ENCODE data around the gene MANSC1. TPM values are rescaled to one million over a fixed set of nuclear protein-coding genes. Genes with fewer than 3 reads are reported as not detected.

Gene MANSC1
- total and polyA plus RNA-seq, 10 of the 15 experiments (the other 5 are each of a cell fraction or from before 2014, with no cell fraction given): 0.02 to 0.23 (median 0.11) TPM; not detected in 2

GRCh38 chr12:12327802-12328201 lies 22.2 kb downstream of the MANSC1 start (continued):
- TF ChIP-seq, protein P1, sequence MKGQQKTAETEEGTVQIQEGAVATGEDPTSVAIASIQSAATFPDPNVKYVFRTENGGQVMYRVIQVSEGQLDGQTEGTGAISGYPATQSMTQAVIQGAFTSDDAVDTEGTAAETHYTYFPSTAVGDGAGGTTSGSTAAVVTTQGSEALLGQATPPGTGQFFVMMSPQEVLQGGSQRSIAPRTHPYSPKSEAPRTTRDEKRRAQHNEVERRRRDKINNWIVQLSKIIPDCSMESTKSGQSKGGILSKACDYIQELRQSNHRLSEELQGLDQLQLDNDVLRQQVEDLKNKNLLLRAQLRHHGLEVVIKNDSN (IDR thresholded peaks at IDR 0.05; ENCODE audit: borderline replicate concordance, extremely low read length, insufficient read depth, low read depth, low read length): no peak

GRCh38 chr12:12326262-12326661 lies 23.8 kb downstream of the MANSC1 start:
- Histone ChIP-seq H3K79me2 (ENCODE audit: control insufficient read depth, insufficient read depth, low read length) (no peaks in the 10 kb centered on the region), H3K4me3 (no peak overlapping the region), H3K36me3 (ENCODE audit: control insufficient read depth in 2 of 2, insufficient read depth in 2 of 2, low read length in 1 of 2) (no peaks in the 10 kb centered on the region), H3K4me1 (ENCODE audit: control insufficient read depth, insufficient read depth, low read length) (no peaks in the 10 kb centered on the region), H2AFZ (ENCODE audit: control insufficient read depth, low read depth, low read length) (no peak overlapping the region), H3K27ac (ENCODE audit: control insufficient read depth, insufficient read depth) (no peak overlapping the region), H4K20me1 (ENCODE audit: control insufficient read depth, insufficient read depth) (no peaks in the 10 kb centered on the region), H3K27me3 (replicated peaks in 1 of 2; ENCODE audit: control insufficient read depth in 2 of 2, insufficient read depth in 2 of 2, low read length in 1 of 2) (no peaks in the 10 kb centered on the region), H3K9me3 (replicated peaks; ENCODE audit: control insufficient read depth, insufficient read depth, low read length) (no peaks in the 10 kb centered on the region), H3K9ac (ENCODE audit: control insufficient read depth, insufficient read depth, low read length) (no peak overlapping the region), H3K4me2 (ENCODE audit: control insufficient read depth, insufficient read depth) (no peak overlapping the region)
- ChIA-PET CTCF (interaction anchor here (0.6 to 14.9 kb wide), 11 partner anchors 9 to 289 kb away, joined by 3 to 214 read pairs (median 11); partner anchors contain the start of gene BCL2L14), RAD21 (ENCODE audit: unreplicated experiment) (interaction anchor here (1.1 to 5.6 kb wide), 2 partner anchors 243 to 745 kb away, joined by 5 to 58 read pairs; no protein-coding TSS in a partner anchor), SMC1A (ENCODE audit: uncharacterized antibody, unreplicated experiment) (interaction anchor here (0.7 to 8.7 kb wide), 5 partner anchors 14 to 1098 kb away, joined by 3 to 112 read pairs (median 3); no protein-coding TSS in a partner anchor), POLR2A (no interaction called here)
- FAIRE-seq (no peak), DNase-seq (ENCODE audit: low read depth, low spot score) (no peak), ATAC-seq (no peak)
- 95% methylated on average over 1 of the region's 3 CpGs for WGBS (ENCODE audit: insufficient coverage, insufficient replicate concordance, low lambda C conversion rate, missing lambda C conversion rate)
- intact Hi-C loops (cut with micrococcal nuclease; ENCODE audit: unreplicated experiment) (loop anchor here (2.0 to 10.0 kb wide), 4 partner anchors 104 to 289 kb away; no protein-coding TSS in a partner anchor), in situ Hi-C loops (cut with MboI) (loop anchor here (10.0 kb wide), 1 partner anchor 741 kb away; no protein-coding TSS in a partner anchor)
- no TSS peak for BruUV-seq (replicated peaks)
- TF ChIP-seq ZNF592 (IDR thresholded peaks at IDR 0.05): no peak
- no peak for TF ChIP-seq STAT1 (conservative IDR thresholded peaks at IDR 0.05)
- TF ChIP-seq, protein P2, sequence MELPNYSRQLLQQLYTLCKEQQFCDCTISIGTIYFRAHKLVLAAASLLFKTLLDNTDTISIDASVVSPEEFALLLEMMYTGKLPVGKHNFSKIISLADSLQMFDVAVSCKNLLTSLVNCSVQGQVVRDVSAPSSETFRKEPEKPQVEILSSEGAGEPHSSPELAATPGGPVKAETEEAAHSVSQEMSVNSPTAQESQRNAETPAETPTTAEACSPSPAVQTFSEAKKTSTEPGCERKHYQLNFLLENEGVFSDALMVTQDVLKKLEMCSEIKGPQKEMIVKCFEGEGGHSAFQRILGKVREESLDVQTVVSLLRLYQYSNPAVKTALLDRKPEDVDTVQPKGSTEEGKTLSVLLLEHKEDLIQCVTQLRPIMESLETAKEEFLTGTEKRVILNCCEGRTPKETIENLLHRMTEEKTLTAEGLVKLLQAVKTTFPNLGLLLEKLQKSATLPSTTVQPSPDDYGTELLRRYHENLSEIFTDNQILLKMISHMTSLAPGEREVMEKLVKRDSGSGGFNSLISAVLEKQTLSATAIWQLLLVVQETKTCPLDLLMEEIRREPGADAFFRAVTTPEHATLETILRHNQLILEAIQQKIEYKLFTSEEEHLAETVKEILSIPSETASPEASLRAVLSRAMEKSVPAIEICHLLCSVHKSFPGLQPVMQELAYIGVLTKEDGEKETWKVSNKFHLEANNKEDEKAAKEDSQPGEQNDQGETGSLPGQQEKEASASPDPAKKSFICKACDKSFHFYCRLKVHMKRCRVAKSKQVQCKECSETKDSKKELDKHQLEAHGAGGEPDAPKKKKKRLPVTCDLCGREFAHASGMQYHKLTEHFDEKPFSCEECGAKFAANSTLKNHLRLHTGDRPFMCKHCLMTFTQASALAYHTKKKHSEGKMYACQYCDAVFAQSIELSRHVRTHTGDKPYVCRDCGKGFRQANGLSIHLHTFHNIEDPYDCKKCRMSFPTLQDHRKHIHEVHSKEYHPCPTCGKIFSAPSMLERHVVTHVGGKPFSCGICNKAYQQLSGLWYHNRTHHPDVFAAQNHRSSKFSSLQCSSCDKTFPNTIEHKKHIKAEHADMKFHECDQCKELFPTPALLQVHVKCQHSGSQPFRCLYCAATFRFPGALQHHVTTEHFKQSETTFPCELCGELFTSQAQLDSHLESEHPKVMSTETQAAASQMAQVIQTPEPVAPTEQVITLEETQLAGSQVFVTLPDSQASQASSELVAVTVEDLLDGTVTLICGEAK (IDR thresholded peaks at IDR 0.05; ENCODE audit: borderline replicate concordance): no peak
- TF ChIP-seq FOXK2 (IDR thresholded peaks at IDR 0.05): no peak
- no peak for TF ChIP-seq SIN3A (IDR thresholded peaks at IDR 0.05; ENCODE audit: low read depth, low read length)
- no peak for TF ChIP-seq IRF5 (IDR thresholded peaks at IDR 0.05; ENCODE audit: borderline replicate concordance)
- no peak for TF ChIP-seq BCL11A (IDR thresholded peaks at IDR 0.05; ENCODE audit: low read depth, low read length)

All from GM12878 (cell line).